Endothelial cell of umbilical vein (primary cell): ENCODE data around the gene TBC1D14. TPM values are rescaled to one million over a fixed set of nuclear protein-coding genes. Genes with fewer than 3 reads are reported as not detected.

Experiments
- BruUV-seq: library from RNA; stranded (reverse); fragments of 400-500 nt; replicated peaks from 2 replicates; lab custom pipeline; 2021; lab: Mats Ljungman, UMichigan
- CTCF ChIA-PET: fragments of 300-600, 350-600 bp; sonication (Branson Sonifier 250); formaldehyde crosslinking; loops from one replicate; lab custom pipeline; 2021; ENCODE audit warnings: antibody characterized with exemption, inconsistent platforms; lab: Charles Lee
- POLR2A ChIA-PET: fragments of 300-600, 350-600 bp; sonication (Branson Sonifier 250); formaldehyde crosslinking; loops from one replicate; lab custom pipeline; 2021; ENCODE audit warnings: antibody characterized with exemption, inconsistent platforms; lab: Charles Lee
- DNase-seq: peaks from one replicate; pipeline ENCODE4 v3.0.0-alpha.2; 2011; ENCODE audit warnings: low read depth, low spot score
- FAIRE-seq: peaks from 2 replicates; lab custom pipeline; 2011; peaks lifted over from hg19 to GRCh38; lab: Jason Lieb, UNC
- H2AFZ ChIP-seq: 2 replicates; pipeline ENCODE4 v1.6.0; 2012; ENCODE audit warnings: low read depth, low read length, control low read depth, inconsistent platforms
- H3K27ac ChIP-seq: 2 replicates; pipeline ENCODE4 v1.5.1; 2011; ENCODE audit warnings: low read depth, mild to moderate bottlenecking, control low read depth, low read length, moderate library complexity; ENCODE audit not compliant: insufficient read depth
- H3K27me3 ChIP-seq, 2 experiments: 2 replicates each; pipeline versions ENCODE4 v1.6.0 to v1.6.1; 2011; ENCODE audit warnings: low read length in 2 of 2, mixed read lengths in 1 of 2; ENCODE audit not compliant: control insufficient read depth in 2 of 2, insufficient read depth in 2 of 2
- H3K36me3 ChIP-seq, 2 experiments: 2 replicates in 1 of 2; 3 replicates in 1 of 2; pipeline ENCODE4 v1.5.1; 2011; ENCODE audit warnings: low read length in 2 of 2, mild to moderate bottlenecking in 1 of 2, moderate library complexity in 1 of 2; ENCODE audit not compliant: control insufficient read depth in 2 of 2, insufficient read depth in 2 of 2; ENCODE audit errors: extremely low read depth in 1 of 2
- H3K4me1 ChIP-seq: 3 replicates; pipeline ENCODE4 v1.5.1; 2011; ENCODE audit warnings: mild to moderate bottlenecking, low read length; ENCODE audit not compliant: control insufficient read depth, insufficient read depth; ENCODE audit errors: extremely low read depth
- H3K4me2 ChIP-seq: 2 replicates; pipeline ENCODE4 v1.6.1; 2011; ENCODE audit warnings: low read length, control low read depth, mixed read lengths; ENCODE audit not compliant: insufficient read depth
- H3K4me3 ChIP-seq, 3 experiments: fragments of 200-600 bp in 1 of 3; sonication (generic), shearing (Covaris generic) in 1 of 3; replicated peaks in 1 of 3; 2 replicates each; pipeline ENCODE4 v1.5.1; 2011 to 2016; ENCODE audit warnings: control low read depth in 3 of 3, low read length in 3 of 3, mild to moderate bottlenecking in 2 of 3, inconsistent platforms in 1 of 3, low read depth in 1 of 3, moderate library complexity in 1 of 3; ENCODE audit not compliant: insufficient read depth in 1 of 3
- H3K79me2 ChIP-seq: 2 replicates; pipeline ENCODE4 v1.6.0; 2012; ENCODE audit warnings: low read length, inconsistent platforms; ENCODE audit not compliant: control insufficient read depth, insufficient read depth
- H3K9ac ChIP-seq: replicated peaks from 2 replicates; pipeline ENCODE3; 2011; ENCODE audit warnings: low read length, control low read depth; ENCODE audit not compliant: insufficient read depth; ENCODE audit errors: extremely low read depth
- H3K9me1 ChIP-seq: replicated peaks from 3 replicates; pipeline ENCODE4 v1.6.0; 2011; ENCODE audit warnings: mild to moderate bottlenecking, low read length; ENCODE audit not compliant: control insufficient read depth, insufficient read depth; ENCODE audit errors: extremely low read depth
- H3K9me3 ChIP-seq: replicated peaks from 2 replicates; pipeline ENCODE4 v1.5.1; 2012; ENCODE audit warnings: low read length, inconsistent platforms; ENCODE audit not compliant: control insufficient read depth, insufficient read depth
- H4K20me1 ChIP-seq: replicated peaks from 2 replicates; pipeline ENCODE3; 2011; ENCODE audit warnings: mild to moderate bottlenecking, low read length; ENCODE audit not compliant: control insufficient read depth, insufficient read depth; ENCODE audit errors: extremely low read depth
- CTCF ChIP-seq, 2 donors: IDR thresholded peaks; 1 replicate in 1 of 2; 2 replicates in 1 of 2; pipeline ENCODE4 v1.5.1; 2011; ENCODE audit warnings: low read length in 2 of 2, mild to moderate bottlenecking in 2 of 2, moderate library complexity in 2 of 2, control low read depth in 1 of 2, inconsistent platforms in 1 of 2, low read depth in 1 of 2; ENCODE audit not compliant: insufficient read depth in 1 of 2; ENCODE audit errors: extremely low read depth in 1 of 2
- EZH2 ChIP-seq: IDR thresholded peaks from 2 replicates; pipeline ENCODE4 v1.6.1; 2012; ENCODE audit warnings: borderline replicate concordance, low read depth, mild to moderate bottlenecking, moderate library complexity, low read length, inconsistent platforms; ENCODE audit not compliant: severe bottlenecking
- FOS ChIP-seq: IDR thresholded peaks from 2 replicates; pipeline ENCODE4 v1.6.1; 2011; ENCODE audit warnings: mild to moderate bottlenecking, low read length, moderate library complexity, borderline replicate concordance; ENCODE audit not compliant: insufficient read depth
- GATA2 ChIP-seq: IDR thresholded peaks from 2 replicates; pipeline ENCODE4 v1.7.0; 2011; ENCODE audit warnings: low read depth, mild to moderate bottlenecking, moderate library complexity, mixed read lengths, low read length; ENCODE audit not compliant: insufficient read length, insufficient read depth
- JUN ChIP-seq: IDR thresholded peaks from 2 replicates; pipeline ENCODE4 v1.6.1; 2011; ENCODE audit warnings: borderline replicate concordance, low read depth; ENCODE audit not compliant: insufficient read length, insufficient read depth
- MAX ChIP-seq: IDR thresholded peaks from 2 replicates; pipeline ENCODE4 v1.6.1; 2011; ENCODE audit not compliant: insufficient read depth, insufficient read length
- MYC ChIP-seq: IDR thresholded peaks from one replicate; pipeline ENCODE4 v1.6.1; 2011; ENCODE audit warnings: mild to moderate bottlenecking, low read depth, low read length
- POLR2A ChIP-seq: IDR thresholded peaks from 2 replicates; pipeline ENCODE4 v1.6.1; 2012; ENCODE audit warnings: low read depth, mild to moderate bottlenecking, control low read depth, low read length
- POLR2AphosphoS5 ChIP-seq: IDR thresholded peaks from 2 replicates; pipeline ENCODE4 v1.6.1; 2012; ENCODE audit warnings: low read depth, mild to moderate bottlenecking, control low read depth, low read length, moderate library complexity; ENCODE audit not compliant: insufficient read depth
- dilution Hi-C: fragments of 300-500 bp; cut with MboI; formaldehyde crosslinking; loops from one replicate; pipeline ENCODE4 v1.15.0; 2019; ENCODE audit warnings: low sequenced_read_pairs; ENCODE audit not compliant: extremely low pct_ligation_motif_present
- intact Hi-C: fragments of 100-400 bp; cut with micrococcal nuclease; formaldehyde crosslinking; loops from one replicate; pipeline ENCODE4 v1.10.0; 2022
- polyA plus RNA-seq, 4 experiments: library from polyadenylated mRNA; depleted of rRNA in 3 of 4; stranded (reverse) in 3 of 4; unstranded in 1 of 4; fragments of >200 nt; gene quantifications; 2 replicates each; pipeline versions ENCODE4 v1.2.1 to v1.2.3, GENCODE V29; 2011 to 2012; ENCODE audit warnings: missing spikeins in 1 of 4
- total RNA-seq: library from RNA; stranded (reverse); gene quantifications from 2 replicates; pipeline ENCODE4 v1.2.3, GENCODE V29; 2021

TBC1D14 gene
- total and polyA plus RNA-seq, 2 donors (not counting 3 experiments of a cell fraction or from before 2014, with no cell fraction given) = 23.7 to 24.8 TPM

- POLR2A ChIA-PET = interaction anchor here (1.0 to 1.7 kb wide), 2 partner anchors 57 to 77 kb away, joined by 3 to 6 read pairs; partner anchors contain the start of genes TADA2B and TBC1D14
- H3K4me2 ChIP-seq = peak overlapping the region; percentile 81
- BruUV-seq = TSS peak; percentile 76
- H3K36me3 ChIP-seq = no peaks in the 10 kb centered on the region
- H3K27ac ChIP-seq = peak overlapping the region; percentile 77
- dilution Hi-C loops (loop anchor here (5.0 kb wide), 1 partner anchor 36 kb away; no protein-coding TSS in a partner anchor), intact Hi-C loops (loop anchor here (1.0 to 2.0 kb wide), 3 partner anchors 77 to 203 kb away; partner anchors contain the start of genes GRPEL1, KIAA0232 and TBC1D14)
- H3K79me2 ChIP-seq = peaks cover 19% of the 10 kb centered on the region
- no peak for TF ChIP-seq EZH2
- TF ChIP-seq POLR2A = no peak
- TF ChIP-seq JUN = no peak
- TF ChIP-seq MYC = no peak
- no peak for TF ChIP-seq CTCF (IDR thresholded peaks at IDR 0.05; ENCODE audit: extremely low read depth in 1 of 2, insufficient read depth in 1 of 2, low read depth in 1 of 2, low read length in 2 of 2)
- TF ChIP-seq GATA2 = no peak
- no peak for TF ChIP-seq POLR2AphosphoS5
- TF ChIP-seq MAX = no peak
- no peak for TF ChIP-seq FOS
- H3K9me3 ChIP-seq = no peaks in the 10 kb centered on the region
- H3K9me1 ChIP-seq = no peaks in the 10 kb centered on the region
- no peaks in the 10 kb centered on the region for H4K20me1 ChIP-seq
- peaks cover 53% of the 10 kb centered on the region for H3K4me1 ChIP-seq
- peak; percentile 62 for FAIRE-seq
- DNase-seq = peak; percentile 73
- CTCF ChIA-PET = interaction anchor here (0.8 to 3.2 kb wide), 6 partner anchors 13 to 266 kb away, joined by 3 to 28 read pairs (median 4); partner anchors contain the start of genes GRPEL1 and TBC1D14
- peak overlapping the region; percentile 28 for H2AFZ ChIP-seq
- no peaks in the 10 kb centered on the region for H3K27me3 ChIP-seq
- H3K9ac ChIP-seq = peak overlapping the region; percentile 80
- peak overlapping the region; percentile 46 to 80 (median 62) for H3K4me3 ChIP-seq
Observed at GRCh38 chr4:6986072-6986780, 76.6 kb downstream of the TBC1D14 start.
